Mucosa of stomach (tissue), 1 donor: ENCODE measurements around the gene TMEM18.

Source experiments
- H3K27me3 ChIP-seq: one replicate; pipeline ENCODE4 v1.7.0; 2013; ENCODE audit warnings: mild to moderate bottlenecking, low read length; ENCODE audit not compliant: control insufficient read depth, insufficient read depth
- H3K36me3 ChIP-seq: one replicate; pipeline ENCODE4 v1.7.0; 2013; ENCODE audit warnings: low read length; ENCODE audit not compliant: control insufficient read depth, insufficient read depth
- H3K4me1 ChIP-seq: one replicate; pipeline ENCODE4 v1.7.0; 2013; ENCODE audit warnings: mild to moderate bottlenecking, low read length; ENCODE audit not compliant: control insufficient read depth, insufficient read depth
- H3K4me3 ChIP-seq: one replicate; pipeline ENCODE4 v1.7.0; 2013; ENCODE audit warnings: low read length
- H3K9ac ChIP-seq: one replicate; pipeline ENCODE4 v1.7.0; 2013; ENCODE audit warnings: mild to moderate bottlenecking, low read length, moderate library complexity
- H3K9me3 ChIP-seq: one replicate; pipeline ENCODE4 v1.7.0; 2013; ENCODE audit warnings: mild to moderate bottlenecking, low read length, moderate library complexity; ENCODE audit not compliant: control insufficient read depth
- donor health status: Pancreatic carcinoma.

TMEM18 gene

DNA sequence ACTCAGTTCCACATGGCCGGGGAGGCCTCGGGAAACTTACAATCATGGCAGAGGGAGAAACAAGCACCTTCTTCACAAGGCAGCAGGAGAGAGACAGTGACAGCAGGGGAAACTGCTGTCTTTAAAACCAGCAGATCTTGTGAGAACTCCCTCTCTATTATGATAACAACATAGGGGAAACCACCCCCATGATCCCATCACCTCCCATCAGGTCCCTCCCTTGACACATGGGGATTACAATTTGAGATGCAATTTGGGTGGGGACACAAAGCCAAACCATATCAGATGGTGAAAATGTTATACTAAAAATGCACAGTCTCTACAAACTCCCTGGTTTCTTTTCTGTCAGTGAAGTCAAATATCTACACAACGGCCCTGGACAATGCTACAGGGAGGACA lies 9.2 kb downstream of the TMEM18 start:
- Histone ChIP-seq H3K4me3 (no peak overlapping the region), H3K27me3 (no peaks in the 10 kb centered on the region), H3K9ac (no peak overlapping the region), H3K9me3 (no peaks in the 10 kb centered on the region), H3K36me3 (peaks cover 5% of the 10 kb centered on the region), H3K4me1 (no peaks in the 10 kb centered on the region)

DNA sequence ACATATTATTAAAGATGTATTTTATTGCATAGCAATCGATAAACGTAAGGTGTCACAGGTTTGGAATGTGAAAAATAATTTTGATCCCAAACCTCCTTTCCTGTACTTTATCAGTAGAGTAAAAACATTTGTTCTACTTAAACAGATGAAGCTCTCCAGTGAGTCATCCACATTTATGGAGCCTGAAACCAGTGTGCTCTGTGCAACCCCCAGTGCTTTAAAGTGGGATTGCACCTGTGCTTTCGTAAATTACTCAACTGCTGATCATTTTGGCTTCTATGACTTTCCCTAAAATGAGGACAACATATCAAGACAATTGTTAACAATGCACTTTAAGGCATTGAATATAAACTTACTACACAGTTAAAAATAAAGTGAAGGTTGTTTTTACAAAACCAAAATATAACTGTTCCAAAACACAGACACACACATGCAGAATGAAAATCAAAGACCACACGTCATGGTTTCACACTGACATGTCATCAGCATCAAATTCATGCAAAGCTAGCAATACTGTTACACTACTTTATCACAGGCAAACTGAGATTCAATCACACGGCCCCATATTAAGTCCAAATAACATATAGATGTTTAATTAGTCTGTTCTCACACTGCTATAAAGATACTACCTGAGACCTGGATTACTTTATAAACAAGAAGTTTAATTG lies 9.7 kb downstream of the TMEM18 start:
- Histone ChIP-seq H3K36me3 (peaks cover 5% of the 10 kb centered on the region), H3K4me3 (no peak overlapping the region), H3K9me3 (no peaks in the 10 kb centered on the region), H3K9ac (no peak overlapping the region), H3K4me1 (no peaks in the 10 kb centered on the region), H3K27me3 (no peaks in the 10 kb centered on the region)

DNA sequence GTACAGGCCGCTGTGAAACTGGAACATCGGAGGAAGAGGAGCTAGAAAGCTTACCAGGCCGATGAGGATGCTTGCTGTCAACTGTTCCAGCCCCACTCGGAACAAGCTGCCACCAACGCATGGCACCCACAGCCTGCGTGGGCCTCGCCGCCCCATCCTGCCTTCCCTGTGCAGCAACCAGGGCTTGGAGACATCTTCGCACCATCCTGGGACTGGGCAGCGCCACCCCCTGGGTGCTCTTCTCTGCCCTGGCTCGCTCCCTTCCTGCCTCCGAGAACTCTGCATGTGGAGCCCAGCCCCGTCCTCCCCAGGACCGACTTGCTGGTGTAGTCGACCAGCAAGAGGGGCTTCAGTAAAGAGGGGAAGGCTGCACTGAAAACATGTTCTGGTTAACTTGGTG lies 10.8 kb downstream of the TMEM18 start:
- H3K27me3 ChIP-seq: peaks cover under 1% of the 10 kb centered on the region
- H3K4me3 ChIP-seq: no peak overlapping the region
- no peaks in the 10 kb centered on the region for H3K4me1 ChIP-seq
- H3K9ac ChIP-seq: no peak overlapping the region
- peaks cover 5% of the 10 kb centered on the region for H3K36me3 ChIP-seq
- no peaks in the 10 kb centered on the region for H3K9me3 ChIP-seq

DNA sequence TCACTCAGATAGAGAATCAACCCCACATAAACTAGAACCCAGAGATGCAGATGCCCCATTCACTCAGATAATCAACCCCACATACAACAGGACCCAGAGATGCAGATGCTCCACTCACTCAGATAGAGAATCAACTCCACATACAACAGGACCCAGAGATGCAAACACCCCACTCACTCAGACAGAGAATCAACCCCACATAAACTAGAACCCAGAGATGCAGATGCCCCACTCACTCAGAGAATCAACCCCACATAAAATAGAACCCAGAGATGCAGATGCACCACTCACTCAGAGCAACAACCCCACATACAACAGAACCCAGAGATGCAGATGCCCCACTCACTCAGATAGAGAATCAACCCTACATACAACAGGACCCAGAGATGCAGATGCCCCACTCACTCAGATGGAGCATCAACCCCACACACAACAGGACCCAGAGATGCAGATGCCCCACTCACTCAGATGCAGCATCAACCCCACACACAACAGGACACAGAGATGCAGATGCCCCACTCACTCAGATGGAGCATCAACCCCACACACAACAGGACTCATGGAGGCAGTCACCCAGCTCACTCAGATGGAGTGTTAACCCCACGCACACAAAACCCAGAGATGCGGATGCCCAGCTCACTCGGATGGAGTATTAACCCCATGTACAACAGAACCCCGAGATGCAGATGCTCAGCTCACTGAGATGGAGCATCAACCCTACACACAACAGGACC lies 11.7 kb downstream of the TMEM18 start:
- H3K4me3 ChIP-seq: no peak overlapping the region
- H3K36me3 ChIP-seq: peaks cover 5% of the 10 kb centered on the region
- H3K9me3 ChIP-seq: no peaks in the 10 kb centered on the region
- H3K9ac ChIP-seq: no peak overlapping the region
- no peaks in the 10 kb centered on the region for H3K4me1 ChIP-seq
- peaks cover 8% of the 10 kb centered on the region for H3K27me3 ChIP-seq

DNA sequence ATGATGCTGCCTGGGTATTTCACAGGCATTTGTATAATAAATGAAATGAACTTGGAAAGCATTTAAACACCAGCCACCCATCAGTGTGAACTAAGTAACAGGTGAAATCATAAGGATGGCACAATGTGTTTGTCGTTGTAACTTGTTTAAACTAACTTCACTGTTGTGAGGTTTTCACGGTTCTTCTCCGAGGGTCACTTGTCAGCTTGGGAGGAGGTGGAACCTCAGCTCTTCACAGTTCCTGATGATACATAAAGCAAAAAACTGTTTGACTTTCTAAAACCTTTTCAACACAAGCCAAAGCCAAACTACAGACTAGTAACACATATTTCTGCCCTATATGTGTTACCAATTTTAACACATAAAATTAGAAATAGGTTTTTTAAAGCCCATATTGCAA lies 13.1 kb downstream of the TMEM18 start:
- Histone ChIP-seq H3K9me3 (no peaks in the 10 kb centered on the region), H3K4me3 (no peak overlapping the region), H3K27me3 (peaks cover 15% of the 10 kb centered on the region), H3K9ac (no peak overlapping the region), H3K36me3 (peaks cover 5% of the 10 kb centered on the region), H3K4me1 (no peaks in the 10 kb centered on the region)

DNA sequence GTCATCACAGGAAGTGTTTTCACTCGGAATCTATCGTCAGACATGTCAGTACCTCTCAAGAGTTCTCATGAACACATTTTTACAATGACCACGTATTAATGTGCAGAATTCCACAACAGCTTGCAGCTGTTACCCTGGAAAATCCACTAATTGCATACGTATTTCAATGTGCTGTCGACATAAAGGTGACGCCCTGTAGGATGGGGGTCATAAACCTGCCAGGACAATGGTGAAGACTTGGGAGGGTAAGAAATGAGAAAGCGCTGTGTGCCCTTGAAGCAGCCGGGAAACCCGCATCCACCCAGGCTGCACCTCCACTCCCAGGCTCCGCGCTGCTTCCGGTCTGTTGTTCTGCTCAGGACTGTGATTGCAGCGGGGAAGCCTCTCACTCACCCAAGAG lies 14.0 kb downstream of the TMEM18 start:
- Histone ChIP-seq H3K4me1 (no peaks in the 10 kb centered on the region), H3K36me3 (peaks cover 5% of the 10 kb centered on the region), H3K4me3 (no peak overlapping the region), H3K27me3 (peaks cover 15% of the 10 kb centered on the region), H3K9me3 (no peaks in the 10 kb centered on the region), H3K9ac (no peak overlapping the region)

DNA sequence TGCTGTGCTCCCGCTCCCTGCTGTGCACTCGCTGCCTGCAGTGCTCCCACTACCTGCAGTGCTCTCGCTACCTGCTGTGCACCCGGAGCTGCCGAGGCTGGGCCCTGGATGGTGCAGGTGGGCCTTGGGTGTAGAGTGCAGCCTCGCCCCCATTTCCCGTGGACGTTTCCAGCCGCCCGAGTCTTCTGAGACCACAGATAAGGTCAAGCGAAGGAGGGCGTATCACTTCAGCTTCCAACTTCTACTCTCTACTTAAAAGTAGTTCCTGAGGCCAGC lies 15.9 kb downstream of the TMEM18 start:
- no peak overlapping the region for H3K4me3 ChIP-seq
- H3K36me3 ChIP-seq: peaks cover 5% of the 10 kb centered on the region
- H3K9me3 ChIP-seq: no peaks in the 10 kb centered on the region
- no peak overlapping the region for H3K9ac ChIP-seq
- H3K27me3 ChIP-seq: peaks cover 15% of the 10 kb centered on the region
- H3K4me1 ChIP-seq: no peaks in the 10 kb centered on the region

DNA sequence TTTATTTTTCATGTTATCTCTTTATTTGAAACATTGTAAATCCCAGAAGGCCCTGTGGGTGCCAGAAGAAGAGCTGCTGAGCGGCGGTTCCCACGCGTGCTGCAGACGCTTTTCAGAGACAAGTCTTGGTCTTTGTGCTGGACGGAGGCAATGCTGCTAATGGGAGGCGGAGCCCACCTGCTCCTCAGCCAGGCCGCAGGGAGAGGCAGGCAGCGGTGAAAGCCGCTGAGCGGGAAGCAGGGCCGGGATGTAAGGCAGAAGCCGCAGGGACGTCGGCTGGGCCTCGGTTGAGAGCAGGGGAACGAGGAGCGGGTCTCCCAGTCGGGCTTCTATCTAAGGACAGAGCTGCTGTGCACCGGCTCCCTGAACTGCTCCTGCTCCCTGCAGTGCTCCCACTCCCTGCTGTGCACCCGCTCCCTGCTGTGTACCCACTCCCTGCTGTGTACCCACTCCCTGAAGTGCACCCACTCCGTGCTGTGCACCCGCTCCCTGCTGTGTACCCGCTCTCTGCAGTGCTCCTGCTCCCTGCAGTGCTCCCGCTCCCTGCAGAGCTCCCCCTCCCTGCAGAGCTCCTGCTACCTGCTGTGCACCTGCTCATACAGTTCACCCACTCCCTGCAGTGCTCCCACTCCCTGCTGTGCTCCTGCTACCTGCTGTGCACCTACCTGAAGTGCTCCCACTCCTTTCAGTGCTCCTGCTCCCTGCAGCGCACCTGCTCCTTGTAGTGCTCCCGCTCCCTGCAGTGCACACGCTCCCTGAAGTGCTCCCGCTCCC lies 16.4 kb downstream of the TMEM18 start:
- Histone ChIP-seq H3K36me3 (peaks cover under 1% of the 10 kb centered on the region), H3K9me3 (no peaks in the 10 kb centered on the region), H3K4me3 (no peak overlapping the region), H3K9ac (no peak overlapping the region), H3K27me3 (peaks cover 15% of the 10 kb centered on the region), H3K4me1 (no peaks in the 10 kb centered on the region)

DNA sequence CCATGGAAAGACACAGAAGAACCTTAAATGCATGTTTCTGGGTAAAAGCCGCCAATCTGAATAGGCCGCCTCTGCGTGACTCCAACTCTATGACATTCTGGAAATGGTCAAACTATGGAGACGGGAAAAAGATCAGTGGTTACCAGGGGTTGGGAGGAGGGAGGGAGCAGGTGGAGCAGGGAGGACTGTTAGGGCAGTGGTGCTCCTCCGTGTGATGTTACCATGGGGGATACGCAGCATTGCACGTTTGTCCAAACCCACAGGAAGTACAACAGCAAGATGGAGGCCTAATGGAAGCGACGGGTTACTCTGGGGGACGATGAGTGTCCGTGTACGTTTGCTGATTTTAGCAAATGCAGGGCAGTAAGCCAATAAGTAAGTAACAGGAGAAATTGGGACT lies 17.2 kb downstream of the TMEM18 start:
- H3K27me3 ChIP-seq: peaks cover 15% of the 10 kb centered on the region
- no peaks in the 10 kb centered on the region for H3K9me3 ChIP-seq
- H3K9ac ChIP-seq: no peak overlapping the region
- H3K36me3 ChIP-seq: no peaks in the 10 kb centered on the region
- H3K4me3 ChIP-seq: no peak overlapping the region
- H3K4me1 ChIP-seq: no peaks in the 10 kb centered on the region

DNA sequence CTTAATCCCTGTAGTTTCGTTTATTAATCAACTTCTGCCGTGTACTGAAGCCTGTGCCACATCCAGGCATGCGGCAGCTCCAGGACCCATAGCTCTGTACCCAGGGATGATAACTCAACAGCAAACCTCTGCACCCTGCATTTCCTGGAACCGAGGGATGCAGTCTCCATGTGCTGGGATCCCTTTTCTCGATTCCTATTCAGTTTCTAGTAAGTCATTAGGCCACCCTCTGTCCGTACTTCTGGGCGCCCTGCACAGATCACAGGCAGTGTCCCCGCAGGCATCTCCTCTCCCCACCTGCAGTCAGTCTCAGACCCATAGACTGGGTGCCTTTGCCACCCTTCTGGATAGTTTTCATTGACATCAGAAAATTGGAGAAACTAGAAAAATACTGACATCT lies 18.8 kb downstream of the TMEM18 start:
- no peaks in the 10 kb centered on the region for H3K36me3 ChIP-seq
- H3K4me1 ChIP-seq: no peaks in the 10 kb centered on the region
- H3K27me3 ChIP-seq: peaks cover 15% of the 10 kb centered on the region
- no peaks in the 10 kb centered on the region for H3K9me3 ChIP-seq
- H3K4me3 ChIP-seq: no peak overlapping the region
- no peak overlapping the region for H3K9ac ChIP-seq

DNA sequence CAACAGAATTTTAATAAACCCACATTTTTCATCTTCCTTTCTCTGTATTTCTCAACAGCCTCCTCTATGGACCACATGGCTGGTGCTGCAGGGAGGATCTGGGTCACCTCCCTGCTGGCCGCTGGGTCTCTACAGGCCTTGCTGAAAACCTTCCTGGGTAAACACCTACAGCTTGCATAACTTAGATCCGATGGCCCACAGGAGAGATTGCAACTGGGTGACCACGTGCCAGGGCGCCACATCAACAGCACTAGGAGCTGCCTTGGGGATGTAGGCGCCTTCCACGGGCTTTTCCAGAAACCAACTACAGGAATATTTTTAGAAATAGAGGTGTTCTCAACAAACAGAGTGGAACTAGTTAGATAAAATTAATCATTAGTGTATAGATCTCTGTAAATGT lies 19.4 kb downstream of the TMEM18 start:
- H3K36me3 ChIP-seq: no peaks in the 10 kb centered on the region
- H3K27me3 ChIP-seq: peaks cover 15% of the 10 kb centered on the region
- H3K4me1 ChIP-seq: no peaks in the 10 kb centered on the region
- H3K9me3 ChIP-seq: no peaks in the 10 kb centered on the region
- no peak overlapping the region for H3K4me3 ChIP-seq
- no peak overlapping the region for H3K9ac ChIP-seq

DNA sequence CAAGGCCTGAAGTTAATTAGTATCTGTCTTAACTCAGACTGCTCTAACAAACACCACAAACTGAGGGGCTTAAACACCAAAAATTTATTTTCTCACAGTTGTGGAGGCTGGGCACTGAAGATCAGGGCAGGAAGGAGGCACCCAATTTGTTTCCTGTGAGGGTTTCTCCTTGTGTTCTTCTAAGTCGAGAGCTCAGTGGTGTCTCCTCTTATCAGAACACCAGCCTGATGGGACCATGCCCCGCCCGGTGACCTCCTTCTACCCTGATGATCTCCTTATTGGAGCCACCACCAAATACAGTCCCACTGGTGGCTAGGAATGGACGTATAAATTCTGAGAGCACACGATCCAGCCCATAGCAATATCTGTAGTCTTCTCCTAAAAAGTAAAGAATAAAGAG lies 20.5 kb downstream of the TMEM18 start:
- Histone ChIP-seq H3K4me3 (no peak overlapping the region), H3K4me1 (no peaks in the 10 kb centered on the region), H3K36me3 (no peaks in the 10 kb centered on the region), H3K9ac (no peak overlapping the region), H3K9me3 (no peaks in the 10 kb centered on the region), H3K27me3 (peaks cover 15% of the 10 kb centered on the region)
